GM12878 (cell line): Measurements from ENCODE around the gene CCDC57. TPM values are rescaled to one million over a fixed set of nuclear protein-coding genes. Genes with fewer than 3 reads are reported as not detected.
A peak's percentile ranks its signal among the peaks of the same experiment; 100 is the strongest.

Source experiments
- ATAC-seq: fragments of 200-7000 bp; cut with Tn5 transposase; 3 replicates; pipeline ENCODE4 v1.9.1; 2020; ENCODE audit warnings: mild to moderate bottlenecking, moderate library complexity
- BruUV-seq: library from RNA; stranded (reverse); fragments of 400-500 nt; replicated peaks from 2 replicates; lab custom pipeline; 2021; lab: Mats Ljungman, UMichigan
- CTCF ChIA-PET: fragments of 300-600 bp; sonication (Branson Sonifier 250); formaldehyde crosslinking; extraction: SDS; loops from one replicate; lab custom pipeline; 2021; ENCODE audit warnings: inconsistent platforms; lab: Yijun Ruan, JAX
- POLR2A ChIA-PET: fragments of 350-600 bp; formaldehyde crosslinking; extraction: SDS; loops from one replicate; lab custom pipeline; 2021; ENCODE audit warnings: inconsistent platforms; lab: Charles Lee
- RAD21 ChIA-PET: fragments of 300-600 bp; sonication (Branson Sonifier 250); formaldehyde crosslinking; loops from one replicate; lab custom pipeline; 2023; ENCODE audit warnings: antibody characterized with exemption; ENCODE audit not compliant: unreplicated experiment; lab: Charles Lee
- SMC1A ChIA-PET: fragments of 300-600 bp; sonication (Branson Sonifier 250); formaldehyde crosslinking; loops from one replicate; lab custom pipeline; 2023; ENCODE audit not compliant: unreplicated experiment, uncharacterized antibody; lab: Charles Lee
- DNase-seq: peaks from one replicate; pipeline ENCODE4 v3.0.0-alpha.2; 2011; ENCODE audit warnings: low read depth, low spot score
- FAIRE-seq: peaks from 3 replicates; lab custom pipeline; 2011; peaks lifted over from hg19 to GRCh38; lab: Jason Lieb, UNC
- H2AFZ ChIP-seq: 2 replicates; pipeline ENCODE4 v1.6.0; 2011; ENCODE audit warnings: low read depth, low read length, control low read depth; ENCODE audit not compliant: control insufficient read depth
- H3K27ac ChIP-seq: 2 replicates; pipeline ENCODE4 v1.5.1; 2011; ENCODE audit warnings: control low read depth; ENCODE audit not compliant: control insufficient read depth, insufficient read depth
- H3K27me3 ChIP-seq, 2 experiments: replicated peaks in 1 of 2; 2 replicates each; pipeline versions ENCODE4 v1.6.0 to v1.6.1; 2011; ENCODE audit warnings: low read length in 1 of 2; ENCODE audit not compliant: control insufficient read depth in 2 of 2, insufficient read depth in 2 of 2
- H3K36me3 ChIP-seq, 2 experiments: 2 replicates each; pipeline ENCODE4 v1.5.1; 2011; ENCODE audit warnings: low read length in 1 of 2; ENCODE audit not compliant: control insufficient read depth in 2 of 2, insufficient read depth in 2 of 2
- H3K4me1 ChIP-seq: 2 replicates; pipeline ENCODE4 v1.6.1; 2011; ENCODE audit warnings: mild to moderate bottlenecking, low read length, moderate library complexity, mixed read lengths; ENCODE audit not compliant: control insufficient read depth, insufficient read depth
- H3K4me2 ChIP-seq: 2 replicates; pipeline ENCODE4 v1.6.0; 2011; ENCODE audit warnings: control low read depth; ENCODE audit not compliant: control insufficient read depth, insufficient read depth
- H3K4me3 ChIP-seq: fragments of 200-600 bp; sonication (generic); 2 replicates; pipeline ENCODE4 v1.5.1; 2016
- H3K79me2 ChIP-seq: 2 replicates; pipeline ENCODE4 v1.6.0; 2011; ENCODE audit warnings: low read length; ENCODE audit not compliant: control insufficient read depth, insufficient read depth
- H3K9ac ChIP-seq: 2 replicates; pipeline ENCODE4 v1.8.0; 2011; ENCODE audit warnings: low read length, control low read depth, mixed read lengths; ENCODE audit not compliant: control insufficient read depth, insufficient read depth
- H3K9me3 ChIP-seq: replicated peaks from 3 replicates; pipeline ENCODE4 v1.5.1; 2011; ENCODE audit warnings: mild to moderate bottlenecking, low read length; ENCODE audit not compliant: control insufficient read depth, insufficient read depth
- H4K20me1 ChIP-seq: 2 replicates; pipeline ENCODE4 v1.6.0; 2011; ENCODE audit not compliant: control insufficient read depth, insufficient read depth
- ATF7 ChIP-seq: fragments of 450-650 bp; IDR thresholded peaks from 2 replicates; pipeline ENCODE4 v1.6.1; 2016; ENCODE audit warnings: low read depth, mild to moderate bottlenecking
- MEF2B ChIP-seq: fragments of 450-650 bp; IDR thresholded peaks from 2 replicates; pipeline ENCODE4 v1.6.1; 2018; ENCODE audit warnings: mild to moderate bottlenecking, moderate library complexity; ENCODE audit not compliant: partially characterized antibody, poor library complexity, severe bottlenecking
- SIN3A ChIP-seq: IDR thresholded peaks from 2 replicates; pipeline ENCODE4 v1.6.1; 2012; ENCODE audit warnings: low read depth, low read length, improper control_type of control experiment
- WGBS: methylation state at CpG from one replicate; pipeline ENCODE4 v1.1.6; 2016; ENCODE audit warnings: low lambda C conversion rate; ENCODE audit not compliant: insufficient replicate concordance, insufficient coverage; ENCODE audit errors: missing lambda C conversion rate; 5-methylcytosine and 5-hydroxymethylcytosine counted together
- in situ Hi-C: fragments of 300-500 bp; cut with MboI; formaldehyde crosslinking; loops from 9 replicates; pipeline ENCODE4 v1.14.3; 2018; ENCODE audit warnings: mixed read lengths
- intact Hi-C: fragments of 100-400 bp; cut with micrococcal nuclease; formaldehyde crosslinking; loops from one replicate; pipeline ENCODE4 v1.14.2; 2022; ENCODE audit not compliant: unreplicated experiment
- polyA plus RNA-seq, 11 experiments: library from polyadenylated mRNA; depleted of rRNA in 4 of 11; unstranded in 6 of 11; stranded (reverse) in 5 of 11; fragments of >200 nt; fragmentation: Nextera tagmentation in 4 of 11; fragmentation: Illumina TruSeq in 1 of 11; extraction: Ambion mirVana in 4 of 11; extraction: Trizol in 1 of 11; gene quantifications; 1 replicate in 1 of 11; 2 replicates in 10 of 11; pipeline versions ENCODE4 v1.2.1 to v1.2.3, GENCODE V29; 2011 to 2016; ENCODE audit warnings: inconsistent platforms in 2 of 11, missing spikeins in 2 of 11, low read depth in 1 of 11
- total RNA-seq, 4 experiments: library from RNA; depleted of rRNA in 3 of 4; stranded (reverse); fragments of >200 nt in 3 of 4; fragmentation: Illumina TruSeq in 1 of 4; extraction: Trizol in 1 of 4; gene quantifications; 2 replicates each; pipeline versions ENCODE4 v1.2.1 to v1.2.3, GENCODE V29; 2013 to 2021
- TF ChIP-seq, protein P1 (sequence below): fragments of 450-650 bp; conservative IDR thresholded peaks from 2 replicates; pipeline ENCODE4 v1.6.1; 2017; ENCODE audit warnings: mild to moderate bottlenecking, moderate library complexity

The CCDC57 gene
- total and polyA plus RNA-seq, 10 of the 15 experiments (the other 5 are each of a cell fraction or from before 2014, with no cell fraction given), result 5.4 to 123 (median 45.8) TPM

DNA sequence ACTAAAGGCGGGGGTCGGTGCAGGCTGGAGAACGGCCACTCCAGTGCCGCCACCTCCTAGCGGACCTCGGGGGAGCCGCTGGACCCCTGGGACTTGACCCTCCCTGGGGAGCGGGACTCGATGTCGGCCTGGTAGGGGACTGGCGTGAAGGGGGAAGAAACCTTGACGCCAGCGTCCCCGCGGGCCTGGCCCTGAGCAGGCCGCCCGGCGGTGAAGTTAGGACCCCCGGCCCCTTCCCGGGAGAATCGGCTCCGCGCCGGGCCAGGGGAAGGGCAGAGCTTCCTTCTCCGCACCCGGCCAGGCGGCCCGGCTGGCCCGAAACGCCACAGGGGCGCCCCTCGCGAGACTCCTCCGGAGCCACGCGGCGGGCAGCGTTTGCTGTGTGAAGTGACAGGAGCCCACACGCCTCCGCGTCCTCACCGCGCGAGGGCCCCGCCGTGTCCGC is 147.4 kb downstream of the CCDC57 start:
- H3K27me3 ChIP-seq, result no peaks in the 10 kb centered on the region
- H3K9me3 ChIP-seq, result no peaks in the 10 kb centered on the region
- peak overlapping the region; percentile 65 for H3K27ac ChIP-seq
- no TSS peak for BruUV-seq
- H2AFZ ChIP-seq, result peak overlapping the region; percentile 34; the same call in 1 of the 2 replicates
- peaks cover 8% of the 10 kb centered on the region for H3K4me1 ChIP-seq
- FAIRE-seq (no peak), ATAC-seq (peak; percentile 49), DNase-seq (no peak)
- SMC1A ChIA-PET, result interaction anchor here (2.2 kb wide), 1 partner anchor 28 kb away, joined by 5 read pairs; the partner anchor contains the start of gene DCXR
- peak overlapping the region; percentile 82 for H3K4me2 ChIP-seq
- peaks cover 20% of the 10 kb centered on the region for H3K79me2 ChIP-seq
- RAD21 ChIA-PET, result no interaction called here
- peak overlapping the region; percentile 90 for H3K4me3 ChIP-seq
- POLR2A ChIA-PET, result interaction anchor here (0.8 kb wide), 1 partner anchor 31 kb away, joined by 3 read pairs; no protein-coding TSS in a partner anchor
- H3K36me3 ChIP-seq, result peaks cover 3 to 9% of the 10 kb centered on the region in 2 experiments; a peak in 3 of 4 replicates
- peak overlapping the region; percentile 90 for H3K9ac ChIP-seq
- CTCF ChIA-PET, result interaction anchor here (0.7 kb wide), 1 partner anchor 35 kb away, joined by 4 read pairs; no protein-coding TSS in a partner anchor
- 1% methylated on average over 34 of the region's 47 CpGs for WGBS
- intact Hi-C loops (no loop called here), in situ Hi-C loops (no loop called here)
- TF ChIP-seq ATF7 (no peak), MEF2B (peak; percentile 37), SIN3A (peak; percentile 40; the same call in 1 of the 2 replicates)
- TF ChIP-seq, protein P1, sequence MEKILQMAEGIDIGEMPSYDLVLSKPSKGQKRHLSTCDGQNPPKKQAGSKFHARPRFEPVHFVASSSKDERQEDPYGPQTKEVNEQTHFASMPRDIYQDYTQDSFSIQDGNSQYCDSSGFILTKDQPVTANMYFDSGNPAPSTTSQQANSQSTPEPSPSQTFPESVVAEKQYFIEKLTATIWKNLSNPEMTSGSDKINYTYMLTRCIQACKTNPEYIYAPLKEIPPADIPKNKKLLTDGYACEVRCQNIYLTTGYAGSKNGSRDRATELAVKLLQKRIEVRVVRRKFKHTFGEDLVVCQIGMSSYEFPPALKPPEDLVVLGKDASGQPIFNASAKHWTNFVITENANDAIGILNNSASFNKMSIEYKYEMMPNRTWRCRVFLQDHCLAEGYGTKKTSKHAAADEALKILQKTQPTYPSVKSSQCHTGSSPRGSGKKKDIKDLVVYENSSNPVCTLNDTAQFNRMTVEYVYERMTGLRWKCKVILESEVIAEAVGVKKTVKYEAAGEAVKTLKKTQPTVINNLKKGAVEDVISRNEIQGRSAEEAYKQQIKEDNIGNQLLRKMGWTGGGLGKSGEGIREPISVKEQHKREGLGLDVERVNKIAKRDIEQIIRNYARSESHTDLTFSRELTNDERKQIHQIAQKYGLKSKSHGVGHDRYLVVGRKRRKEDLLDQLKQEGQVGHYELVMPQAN, result 0 out of 2 replicates have a peak, but pooled peaks have one; percentile 49
- H4K20me1 ChIP-seq, result no peaks in the 10 kb centered on the region
